Measurements from ENCODE around the gene ATCAY.

DNA sequence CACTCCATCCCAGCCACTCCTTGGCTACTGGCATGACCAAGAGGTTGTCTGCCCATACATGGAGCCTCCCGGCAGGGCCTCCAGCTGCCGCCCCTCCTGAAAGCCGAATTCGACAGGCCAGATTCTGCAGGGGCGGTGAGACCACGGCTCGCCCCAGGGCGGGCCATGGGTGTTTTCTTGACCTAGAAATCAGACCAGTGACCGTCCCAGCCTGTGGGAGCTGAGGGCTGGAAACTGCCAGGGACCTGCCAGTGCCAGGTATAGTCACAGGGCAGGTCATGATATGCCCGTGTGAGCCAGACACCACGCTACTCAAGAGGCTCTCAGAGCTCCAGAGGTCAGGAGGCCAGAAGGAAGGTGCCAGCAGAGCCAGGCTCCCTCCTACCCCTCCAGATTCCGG is 73.6 kb downstream of the ATCAY start:
- TF ChIP-seq, protein P1, sequence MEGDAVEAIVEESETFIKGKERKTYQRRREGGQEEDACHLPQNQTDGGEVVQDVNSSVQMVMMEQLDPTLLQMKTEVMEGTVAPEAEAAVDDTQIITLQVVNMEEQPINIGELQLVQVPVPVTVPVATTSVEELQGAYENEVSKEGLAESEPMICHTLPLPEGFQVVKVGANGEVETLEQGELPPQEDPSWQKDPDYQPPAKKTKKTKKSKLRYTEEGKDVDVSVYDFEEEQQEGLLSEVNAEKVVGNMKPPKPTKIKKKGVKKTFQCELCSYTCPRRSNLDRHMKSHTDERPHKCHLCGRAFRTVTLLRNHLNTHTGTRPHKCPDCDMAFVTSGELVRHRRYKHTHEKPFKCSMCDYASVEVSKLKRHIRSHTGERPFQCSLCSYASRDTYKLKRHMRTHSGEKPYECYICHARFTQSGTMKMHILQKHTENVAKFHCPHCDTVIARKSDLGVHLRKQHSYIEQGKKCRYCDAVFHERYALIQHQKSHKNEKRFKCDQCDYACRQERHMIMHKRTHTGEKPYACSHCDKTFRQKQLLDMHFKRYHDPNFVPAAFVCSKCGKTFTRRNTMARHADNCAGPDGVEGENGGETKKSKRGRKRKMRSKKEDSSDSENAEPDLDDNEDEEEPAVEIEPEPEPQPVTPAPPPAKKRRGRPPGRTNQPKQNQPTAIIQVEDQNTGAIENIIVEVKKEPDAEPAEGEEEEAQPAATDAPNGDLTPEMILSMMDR (IDR thresholded peaks at IDR 0.05; ENCODE audit: low read depth, low read length, poor library complexity, severe bottlenecking): no peak
- TF ChIP-seq EZH2phosphoT487 (IDR thresholded peaks at IDR 0.05; ENCODE audit: borderline replicate concordance, low read length): no peak

Measured in DOHH2 (cell line).